Mesenchymal stem cell (in vitro differentiated cells and primary cell): ENCODE data around the gene CCDC148.
A peak's percentile ranks its signal among the peaks of the same experiment; 100 is the strongest.
"Not testable (repeated sequence)": the region's sequence is repeated elsewhere in the genome, so short reads cannot be mapped to it uniquely, and the experiment has no call there.

Source experiments
- DNase-seq: peaks from one replicate; pipeline ENCODE4 v3.0.0-alpha.2; 2013
- H2AFZ ChIP-seq: one replicate; pipeline ENCODE4 v1.6.1; 2013; ENCODE audit warnings: low read depth, mild to moderate bottlenecking, control low read depth, inconsistent platforms, low read length, moderate library complexity
- H2AK5ac ChIP-seq: 2 replicates; pipeline ENCODE4 v1.6.1; 2013; ENCODE audit warnings: low read length, moderate library complexity, mild to moderate bottlenecking, inconsistent platforms; ENCODE audit not compliant: severe bottlenecking
- H2BK120ac ChIP-seq: one replicate; pipeline ENCODE4 v1.6.1; 2013; ENCODE audit warnings: low read depth, mild to moderate bottlenecking, inconsistent platforms, low read length, moderate library complexity
- H2BK12ac ChIP-seq, 2 experiments: one replicate each; pipeline ENCODE4 v1.6.1; 2013; ENCODE audit warnings: inconsistent platforms in 2 of 2, low read length in 2 of 2, mild to moderate bottlenecking in 2 of 2, moderate library complexity in 2 of 2, control low read depth in 1 of 2
- H2BK15ac ChIP-seq: one replicate; pipeline ENCODE4 v1.6.1; 2013; ENCODE audit warnings: mild to moderate bottlenecking, low read depth, inconsistent platforms; ENCODE audit not compliant: poor library complexity, severe bottlenecking
- H2BK5ac ChIP-seq: 2 replicates; pipeline ENCODE4 v1.6.1; 2013; ENCODE audit warnings: low read depth, mild to moderate bottlenecking, low read length, control low read depth, inconsistent platforms; ENCODE audit not compliant: poor library complexity, severe bottlenecking
- H3K14ac ChIP-seq, 2 experiments: one replicate each; pipeline ENCODE4 v1.6.1; 2013; ENCODE audit warnings: inconsistent platforms in 2 of 2, low read length in 2 of 2, control low read depth in 1 of 2, mild to moderate bottlenecking in 1 of 2, moderate library complexity in 1 of 2
- H3K18ac ChIP-seq, 2 experiments: one replicate each; pipeline ENCODE4 v1.6.1; 2013; ENCODE audit warnings: inconsistent platforms in 2 of 2, low read length in 2 of 2, control low read depth in 1 of 2, low read depth in 1 of 2, mild to moderate bottlenecking in 1 of 2
- H3K23ac ChIP-seq, 2 experiments: one replicate each; pipeline ENCODE4 v1.6.1; 2013; ENCODE audit warnings: inconsistent platforms in 2 of 2, low read length in 2 of 2, mild to moderate bottlenecking in 2 of 2, moderate library complexity in 2 of 2, control low read depth in 1 of 2
- H3K27ac ChIP-seq: 2 replicates; pipeline ENCODE4 v1.5.1; 2013; ENCODE audit warnings: mild to moderate bottlenecking, moderate library complexity, low read length, control low read depth, inconsistent platforms; ENCODE audit not compliant: poor library complexity, severe bottlenecking
- H3K27me3 ChIP-seq, 2 experiments: 2 replicates each; pipeline versions ENCODE4 v1.6.1 to v1.7.0; 2013; ENCODE audit warnings: low read length in 2 of 2, mild to moderate bottlenecking in 2 of 2, moderate library complexity in 2 of 2, control low read depth in 1 of 2, inconsistent platforms in 1 of 2; ENCODE audit not compliant: control insufficient read depth in 1 of 2, insufficient read depth in 1 of 2
- H3K36me3 ChIP-seq, 2 experiments: 2 replicates each; pipeline versions ENCODE4 v1.6.1 to v1.7.0; 2013; ENCODE audit warnings: low read length in 2 of 2, control low read depth in 1 of 2, inconsistent platforms in 1 of 2, low read depth in 1 of 2, mild to moderate bottlenecking in 1 of 2; ENCODE audit not compliant: insufficient read depth in 2 of 2, control insufficient read depth in 1 of 2
- H3K4ac ChIP-seq, 2 experiments: one replicate each; pipeline ENCODE4 v1.6.1; 2013; ENCODE audit warnings: inconsistent platforms in 2 of 2, low read length in 2 of 2, mild to moderate bottlenecking in 2 of 2, moderate library complexity in 2 of 2, control low read depth in 1 of 2, low read depth in 1 of 2
- H3K4me1 ChIP-seq: 2 replicates; pipeline ENCODE4 v1.6.1; 2013; ENCODE audit warnings: low read depth, low read length, control low read depth; ENCODE audit not compliant: control insufficient read depth, insufficient read depth
- H3K4me2 ChIP-seq: 2 replicates; pipeline ENCODE4 v1.6.1; 2013; ENCODE audit warnings: low read length, mild to moderate bottlenecking, inconsistent platforms; ENCODE audit not compliant: poor library complexity, severe bottlenecking
- H3K4me3 ChIP-seq, 2 experiments: 2 replicates each; pipeline versions ENCODE4 v1.5.1 to v1.7.0; 2013; ENCODE audit warnings: low read length in 2 of 2, mild to moderate bottlenecking in 2 of 2, control low read depth in 1 of 2, low read depth in 1 of 2; ENCODE audit not compliant: insufficient read depth in 1 of 2
- H3K79me1 ChIP-seq: replicated peaks from 2 replicates; pipeline ENCODE4 v1.6.1; 2013; ENCODE audit warnings: mild to moderate bottlenecking, control low read depth, low read length, inconsistent platforms; ENCODE audit not compliant: poor library complexity, severe bottlenecking
- H3K9ac ChIP-seq: 2 replicates; pipeline ENCODE4 v1.7.0; 2013; ENCODE audit warnings: mild to moderate bottlenecking, low read length, moderate library complexity
- H3K9me3 ChIP-seq: 2 replicates; pipeline ENCODE4 v1.7.0; 2013; ENCODE audit warnings: mild to moderate bottlenecking, low read length; ENCODE audit not compliant: control insufficient read depth
- H4K8ac ChIP-seq: one replicate; pipeline ENCODE4 v1.6.1; 2013; ENCODE audit warnings: inconsistent platforms, mild to moderate bottlenecking, low read length, moderate library complexity
- H4K91ac ChIP-seq: one replicate; pipeline ENCODE4 v1.6.1; 2013; ENCODE audit warnings: mild to moderate bottlenecking, low read length, inconsistent platforms
- WGBS: methylation state at CpG from one replicate; pipeline ENCODE4 v1.1.7; 2013; ENCODE audit warnings: mixed read lengths; 5-methylcytosine and 5-hydroxymethylcytosine counted together

CCDC148 gene

GRCh38 chr2:158472829-158473228 is 16.3 kb upstream of the CCDC148 start:
- H3K4me1 ChIP-seq, H3K27me3 ChIP-seq, H4K91ac ChIP-seq, H3K27ac ChIP-seq, H3K23ac ChIP-seq, H3K4me3 ChIP-seq, H2AFZ ChIP-seq, H2BK15ac ChIP-seq, H3K4me2 ChIP-seq, H2AK5ac ChIP-seq, H2BK12ac ChIP-seq, H4K8ac ChIP-seq, H2BK5ac ChIP-seq, H3K14ac ChIP-seq, H3K9me3 ChIP-seq, H3K9ac ChIP-seq, H3K36me3 ChIP-seq, H2BK120ac ChIP-seq, H3K4ac ChIP-seq, DNase-seq, H3K18ac ChIP-seq: not testable (repeated sequence)
- peaks cover 27% of the 10 kb centered on the region for H3K79me1 ChIP-seq
- no CpG with 5 or more reads among the region's 3 CpGs for WGBS

GRCh38 chr2:158467248-158467647 is 10.7 kb upstream of the CCDC148 start:
- Histone ChIP-seq H3K23ac (no peak overlapping the region), H4K8ac (no peak overlapping the region), H2BK120ac (no peak overlapping the region), H2AFZ (no peak overlapping the region), H3K18ac (no peak overlapping the region), H3K27me3 (no peaks in the 10 kb centered on the region), H3K9ac (no peak overlapping the region), H3K4me1 (peaks cover 3% of the 10 kb centered on the region), H3K4me2 (no peak overlapping the region), H3K36me3 (peaks cover 0 to 4% of the 10 kb centered on the region in 2 experiments), H3K79me1 (peaks cover 14% of the 10 kb centered on the region), H3K4me3 (no peak overlapping the region), H3K4ac (no peak overlapping the region), H2BK5ac (no peak overlapping the region), H2BK15ac (no peak overlapping the region), H2AK5ac (no peak overlapping the region), H3K9me3 (no peaks in the 10 kb centered on the region), H3K27ac (no peak overlapping the region), H4K91ac (no peak overlapping the region), H3K14ac (no peak overlapping the region), H2BK12ac (no peak overlapping the region)
- WGBS: 100% methylated on average over 4 of the region's 4 CpGs
- DNase-seq: no peak

GRCh38 chr2:158464426-158465281 is 8.1 kb upstream of the CCDC148 start:
- Histone ChIP-seq H3K4me2 (no peak overlapping the region), H2BK5ac (no peak overlapping the region), H3K4ac (no peak overlapping the region), H2BK15ac (no peak overlapping the region), H4K91ac (no peak overlapping the region), H3K23ac (no peak overlapping the region), H4K8ac (no peak overlapping the region), H3K9me3 (no peaks in the 10 kb centered on the region), H3K9ac (no peak overlapping the region), H3K27me3 (no peaks in the 10 kb centered on the region), H2AFZ (no peak overlapping the region), H3K4me1 (peaks cover 4% of the 10 kb centered on the region), H3K79me1 (peaks cover 8% of the 10 kb centered on the region), H3K36me3 (no peaks in the 10 kb centered on the region), H2AK5ac (no peak overlapping the region), H2BK120ac (no peak overlapping the region), H3K4me3 (no peak overlapping the region), H3K27ac (no peak overlapping the region), H3K18ac (no peak overlapping the region), H3K14ac (no peak overlapping the region), H2BK12ac (no peak overlapping the region)
- DNase-seq: peak; percentile 17
- 100% methylated on average over 1 of the region's 4 CpGs for WGBS

- Histone ChIP-seq H3K27me3 (no peaks in the 10 kb centered on the region), H3K18ac (peak overlapping the region in 1 of 2 experiments; percentile 19), H3K36me3 (no peaks in the 10 kb centered on the region), H2AK5ac (no peak overlapping the region), H3K9ac (no peak overlapping the region), H3K9me3 (no peaks in the 10 kb centered on the region), H3K4me2 (no peak overlapping the region), H2BK15ac (no peak overlapping the region), H3K79me1 (peaks cover 3% of the 10 kb centered on the region), H2BK12ac (no peak overlapping the region), H2BK120ac (no peak overlapping the region), H4K91ac (no peak overlapping the region), H3K14ac (no peak overlapping the region), H4K8ac (no peak overlapping the region), H3K27ac (no peak overlapping the region), H3K23ac (no peak overlapping the region), H2BK5ac (no peak overlapping the region), H3K4me3 (no peak overlapping the region), H3K4ac (no peak overlapping the region), H3K4me1 (peaks cover 4% of the 10 kb centered on the region), H2AFZ (no peak overlapping the region)
- DNase-seq: peak; percentile 61
- 21% methylated on average over 5 of the region's 6 CpGs for WGBS
Measured at GRCh38 chr2:158463496-158464095, 7.0 kb upstream of the CCDC148 start.
